ENCODE data around the gene DRD4.

The DRD4 gene

GRCh38 chr11:621838-622237 is 15.2 kb upstream of the DRD4 start:
- no peak for DNase-seq (ENCODE audit: low read depth in 2 of 2)

DNA sequence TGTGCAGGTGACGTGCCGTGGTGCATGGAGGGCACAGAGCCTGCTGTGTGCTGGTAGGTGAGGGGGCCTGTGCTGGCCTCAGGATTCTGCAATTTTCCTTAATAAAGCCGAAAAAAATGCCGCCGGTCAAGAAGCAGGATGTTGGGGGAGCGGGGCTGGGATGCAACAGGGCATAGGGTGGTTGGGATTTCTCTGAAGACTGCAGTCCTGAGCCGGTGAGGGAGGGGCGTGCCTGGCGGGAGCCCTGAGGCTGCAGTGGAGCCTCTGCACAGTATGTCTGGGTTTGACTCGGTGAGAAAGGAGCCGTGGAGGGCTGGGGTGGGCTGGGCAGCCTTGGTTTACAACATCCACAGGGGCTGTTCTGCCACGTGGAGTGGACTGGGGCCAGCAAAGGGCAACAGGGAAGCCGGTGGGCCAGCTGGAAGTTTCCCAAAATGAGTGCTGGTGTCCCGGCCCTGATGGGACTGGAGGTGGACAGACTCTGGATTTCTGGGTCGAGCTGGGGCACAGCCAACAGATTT is 13.7 kb upstream of the DRD4 start:
- DNase-seq (ENCODE audit: low read depth in 2 of 2): no peak

GRCh38 chr11:623999-624704 is 12.9 kb upstream of the DRD4 start:
- no peak for DNase-seq (ENCODE audit: low read depth in 2 of 2)

DNA sequence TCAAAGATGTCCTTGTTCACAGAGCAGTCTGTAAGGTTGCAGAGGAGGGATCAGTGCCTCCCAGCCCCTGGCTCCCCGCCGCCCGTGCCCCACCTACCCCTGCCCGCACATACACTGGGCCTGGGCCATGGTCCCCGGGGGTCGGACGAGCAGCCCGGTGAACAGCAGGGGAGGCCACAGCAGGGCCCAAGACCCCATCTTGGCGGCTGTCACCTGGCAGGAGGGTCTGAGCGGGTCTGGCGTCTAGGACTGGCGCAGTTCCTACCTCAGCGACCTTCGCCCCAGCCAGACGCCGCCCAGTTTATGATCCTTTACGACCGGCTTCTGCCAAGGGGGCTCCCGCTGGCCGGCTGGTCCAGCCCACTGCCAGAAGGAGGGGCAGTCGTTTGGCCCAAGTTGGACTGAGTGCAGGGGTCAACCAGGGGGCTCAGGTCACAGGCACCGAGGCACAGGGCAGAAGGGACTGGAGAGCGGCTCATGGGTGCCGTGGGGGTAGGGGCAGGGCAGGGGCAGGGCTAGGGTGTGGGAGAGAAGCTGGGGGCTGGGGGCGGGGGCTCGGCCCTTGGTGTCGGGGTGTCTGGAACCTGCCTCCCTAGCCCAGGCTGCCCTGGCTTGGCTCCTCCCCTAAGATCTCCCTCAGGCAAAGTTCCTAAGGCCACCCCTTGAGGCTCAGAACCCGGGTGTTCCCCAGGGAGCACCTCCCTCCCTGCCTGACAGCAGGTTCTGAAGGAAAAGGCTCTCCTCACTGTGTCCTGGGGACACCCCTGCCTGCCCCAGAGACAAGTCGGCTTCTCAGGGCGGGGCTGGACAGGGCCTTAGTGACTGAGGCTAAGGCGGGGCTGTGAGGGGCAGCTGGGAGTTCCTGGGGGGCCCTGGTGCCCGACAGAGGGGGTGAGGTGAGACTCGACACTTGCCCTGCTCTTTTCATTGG is 12.1 kb upstream of the DRD4 start, which contains the start of gene CDHR5:
TSS of gene CDHR5 (minus strand) at position 251 of the 931 bp plus-strand sequence. CDS start at position 198, 53 bp downstream.
- DNase-seq (ENCODE audit: low read depth in 2 of 2): no peak

DNA sequence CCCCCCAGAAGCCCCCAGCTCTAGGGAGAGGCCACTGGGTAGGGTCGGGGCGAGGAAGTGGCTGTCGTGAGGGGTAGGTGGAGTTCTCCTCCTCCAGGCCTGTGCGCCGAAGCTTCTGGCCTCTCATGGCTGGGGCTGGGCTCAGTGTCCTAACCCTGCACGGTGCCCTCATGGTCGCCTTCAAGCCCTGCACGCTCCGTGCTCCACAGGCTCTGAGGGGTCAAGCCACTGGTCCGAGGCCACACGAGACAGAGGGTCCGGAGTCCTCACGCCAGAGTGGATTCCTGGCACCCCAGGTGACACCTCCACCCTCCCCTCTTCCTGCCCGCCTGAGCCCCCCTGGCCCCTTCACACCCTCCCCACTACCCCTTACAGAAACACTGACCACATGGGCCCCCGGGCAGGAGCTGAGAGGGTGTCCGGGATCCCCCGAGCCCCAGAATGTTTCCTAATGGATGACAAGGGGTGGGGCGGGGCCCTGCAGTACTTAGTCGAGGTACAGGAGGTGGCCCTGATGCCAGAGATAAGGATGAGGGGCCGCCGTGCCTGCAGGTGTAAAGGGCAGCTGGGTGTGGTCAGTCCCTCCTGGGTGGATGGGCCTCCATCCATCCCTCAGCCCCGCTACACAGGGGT is 11.3 kb upstream of the DRD4 start:
- DNase-seq (ENCODE audit: low read depth in 2 of 2): no peak

DNA sequence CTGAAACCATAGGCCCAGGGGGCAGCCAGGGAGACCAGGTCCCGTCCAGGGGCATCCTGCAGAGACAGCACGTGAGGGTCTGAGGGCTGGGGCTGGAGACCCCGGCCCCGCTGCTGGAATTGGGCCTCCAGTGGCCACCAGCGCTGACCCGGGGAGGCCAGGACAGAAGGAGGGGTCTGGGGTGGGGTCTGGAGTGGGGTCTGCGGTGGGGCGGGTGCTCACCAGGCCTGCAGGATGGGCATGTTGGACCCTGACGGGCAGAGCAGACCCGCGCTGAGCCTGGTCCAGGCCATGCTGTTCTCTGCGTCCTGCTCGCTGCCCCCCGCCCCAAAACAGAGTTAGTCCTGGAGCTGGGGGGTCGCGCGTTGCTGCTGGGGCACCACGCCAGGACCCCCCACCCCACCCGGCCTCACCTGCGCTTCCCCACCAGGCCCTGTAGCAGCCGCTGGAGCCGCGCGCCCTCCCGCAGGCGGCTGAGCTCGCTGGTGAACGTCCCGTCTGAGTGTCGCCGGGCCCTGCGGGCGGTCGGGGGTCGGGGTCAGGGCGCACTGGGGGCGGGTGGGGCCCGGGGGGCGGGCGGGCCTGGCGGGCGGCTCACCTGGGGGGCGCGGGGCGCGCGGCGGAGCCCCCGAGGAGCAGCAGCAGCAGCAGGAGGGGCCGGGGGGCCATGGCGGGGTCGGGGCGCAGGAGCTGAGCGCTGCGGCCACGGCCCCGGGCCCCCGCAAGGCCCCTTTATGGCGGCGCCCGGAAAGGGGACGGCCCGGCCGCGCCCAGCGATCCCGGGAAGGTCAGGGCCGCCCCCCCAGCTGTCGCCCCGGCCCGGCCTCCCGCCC is 10.4 kb upstream of the DRD4 start, which contains the start of gene SCT:
TSS of gene SCT (minus strand) at position 707 of the 833 bp plus-strand sequence. CDS start at position 669, 38 bp downstream.
- DNase-seq (ENCODE audit: low read depth in 2 of 2): no peak

DNA sequence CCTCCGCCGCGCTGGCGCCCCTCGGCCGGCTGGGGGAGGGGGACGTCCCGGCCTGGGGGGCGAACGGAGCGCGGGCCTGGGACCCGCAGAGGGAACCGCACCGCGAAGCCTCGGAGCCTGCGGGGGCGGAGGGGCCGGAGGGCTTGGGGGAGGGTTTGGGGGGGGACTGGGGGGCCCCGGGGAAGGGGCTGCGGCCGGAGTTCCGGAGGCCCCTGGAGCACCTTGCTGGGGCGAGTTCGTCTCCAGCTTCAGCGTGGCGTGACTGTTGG is 9.8 kb upstream of the DRD4 start:
- DNase-seq (ENCODE audit: low read depth in 2 of 2): no peak

DNA sequence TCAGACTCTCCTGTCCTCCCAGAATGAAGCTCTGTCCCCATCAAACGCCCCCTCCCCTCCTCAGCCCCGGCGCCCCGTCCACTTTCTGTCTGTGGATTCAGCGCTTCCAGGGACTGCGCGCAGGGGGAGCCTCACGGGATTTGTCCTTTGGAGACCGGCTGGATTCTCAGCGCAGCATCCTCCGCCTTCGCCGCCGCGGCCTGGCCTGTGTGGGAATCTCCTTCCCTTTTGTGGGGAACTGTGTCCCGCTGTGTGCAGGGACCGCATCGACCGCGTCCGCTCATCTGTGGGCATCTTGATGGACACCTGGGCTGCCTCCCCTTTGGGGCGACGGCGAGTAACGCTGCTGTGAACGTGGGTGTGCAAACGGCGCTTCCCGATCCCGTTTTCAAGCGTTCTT is 9.0 kb upstream of the DRD4 start:
- DNase-seq (ENCODE audit: low read depth in 2 of 2): no peak

DNA sequence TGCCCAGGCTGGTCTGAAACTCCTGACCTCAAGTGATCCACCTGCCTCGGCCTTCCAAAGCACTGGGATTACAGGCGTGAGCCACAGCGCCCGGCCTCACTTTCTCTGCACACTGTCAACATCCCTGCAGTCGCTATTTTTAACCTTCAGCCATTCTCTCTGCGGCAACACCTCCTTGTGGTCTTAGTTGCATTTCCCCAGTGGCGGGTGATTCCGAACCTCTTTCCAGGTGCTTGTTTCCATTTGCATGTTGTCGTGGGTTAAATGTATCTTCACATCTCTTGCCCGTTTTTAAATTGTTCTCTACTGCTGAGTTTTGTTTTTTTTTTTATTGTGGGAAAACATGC is 7.9 kb upstream of the DRD4 start:
- DNase-seq (ENCODE audit: low read depth in 2 of 2): no peak

GRCh38 chr11:630871-631270 is 6.2 kb upstream of the DRD4 start:
- DNase-seq (ENCODE audit: low read depth in 2 of 2): no peak

- no peak for DNase-seq (ENCODE audit: low read depth in 2 of 2)
Measured at GRCh38 chr11:635945-636510, 1.0 kb upstream of the DRD4 start.

DNA sequence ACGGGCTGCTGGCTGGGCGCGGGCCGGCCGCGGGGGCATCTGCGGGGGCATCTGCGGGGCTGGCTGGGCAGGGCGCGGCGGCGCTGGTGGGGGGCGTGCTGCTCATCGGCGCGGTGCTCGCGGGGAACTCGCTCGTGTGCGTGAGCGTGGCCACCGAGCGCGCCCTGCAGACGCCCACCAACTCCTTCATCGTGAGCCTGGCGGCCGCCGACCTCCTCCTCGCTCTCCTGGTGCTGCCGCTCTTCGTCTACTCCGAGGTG is 194 bp downstream of the DRD4 start:
- DNase-seq (ENCODE audit: low read depth in 2 of 2): no peak

DNA sequence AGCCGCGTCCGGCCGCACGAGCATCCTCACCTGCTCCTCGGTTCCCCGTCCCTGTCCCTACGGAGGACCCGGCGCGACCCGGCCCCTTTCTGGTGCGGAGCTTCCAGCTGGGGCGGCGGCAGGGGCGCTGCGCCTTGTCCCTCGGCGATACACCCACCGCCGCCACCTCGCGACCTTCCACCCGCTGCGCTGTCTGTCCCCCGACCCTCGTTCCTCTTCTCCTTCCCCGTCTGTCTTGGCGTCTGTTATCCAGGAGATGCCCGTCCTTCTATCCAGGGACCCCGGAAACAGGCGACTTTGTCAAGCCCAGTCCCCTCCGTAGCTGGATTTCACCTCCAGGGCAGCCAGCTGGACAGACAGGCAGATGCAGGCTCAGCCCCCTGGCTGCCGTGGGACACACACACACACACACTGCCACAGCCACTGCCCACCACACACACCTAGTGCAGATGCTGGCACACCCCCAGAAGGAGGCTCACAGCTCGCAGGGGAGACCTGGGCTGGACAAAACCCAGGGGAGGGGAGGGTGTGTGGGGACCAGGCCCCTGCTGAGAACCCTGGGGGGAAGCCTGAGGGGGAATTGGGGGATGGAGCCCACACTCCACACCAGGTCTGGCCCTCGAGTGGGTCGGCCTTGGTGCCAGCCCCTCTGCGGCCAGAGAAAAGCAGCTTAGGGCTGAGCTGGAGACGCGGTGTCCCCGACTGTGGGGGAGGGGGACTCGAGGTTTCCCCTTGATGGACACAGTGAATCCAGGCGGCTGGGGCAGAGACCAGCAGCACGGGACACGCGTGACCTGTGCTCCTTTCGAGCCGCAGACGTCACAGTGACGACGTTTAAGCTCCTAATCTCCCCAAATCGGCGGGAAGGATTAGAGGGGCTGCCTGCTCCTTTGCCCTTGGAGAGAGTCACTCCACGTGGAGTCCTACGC is 788 bp downstream of the DRD4 start:
- DNase-seq (ENCODE audit: low read depth in 2 of 2): no peak

DNA sequence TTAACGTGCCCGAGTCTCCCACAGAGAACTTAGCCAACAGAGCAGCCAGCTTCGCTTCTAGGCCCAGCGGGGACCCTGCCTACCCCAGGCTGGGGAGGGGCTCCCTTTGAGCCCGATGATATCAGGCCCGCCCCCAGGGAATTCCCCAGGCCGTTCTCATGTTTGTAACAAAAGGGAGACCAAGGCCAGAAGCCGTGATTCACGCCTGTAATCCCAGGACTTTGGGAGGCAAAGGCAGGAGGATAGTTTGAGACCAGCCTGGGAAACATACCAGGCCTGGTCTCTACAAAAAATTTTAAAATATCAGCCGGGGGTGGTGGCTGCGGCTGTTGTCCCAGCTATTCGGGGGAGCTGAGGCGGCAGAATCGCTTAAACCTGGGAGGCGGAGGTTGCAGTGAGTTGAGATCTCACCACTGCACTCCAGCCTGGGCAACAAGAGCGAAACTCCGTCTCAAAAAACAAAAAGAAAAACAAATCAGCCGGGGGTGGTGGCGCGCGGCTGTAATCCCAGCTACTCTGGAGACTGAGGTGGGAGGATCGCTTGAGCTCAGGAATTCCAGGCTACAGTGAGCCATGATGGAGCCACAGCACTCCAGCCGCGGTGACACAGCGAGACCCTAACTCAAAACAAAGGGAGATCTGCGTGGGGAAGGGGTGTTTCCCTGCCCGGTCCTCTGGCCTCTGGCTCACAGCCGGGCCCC is 1.7 kb downstream of the DRD4 start:
- no peak for DNase-seq (ENCODE audit: low read depth in 2 of 2)

GRCh38 chr11:639332-639955 is 2.4 kb downstream of the DRD4 start:
- no peak for DNase-seq (ENCODE audit: low read depth in 2 of 2)

- no peak for DNase-seq (ENCODE audit: low read depth in 2 of 2)
Measured at GRCh38 chr11:640021-640706, 3.1 kb downstream of the DRD4 start.

DNA sequence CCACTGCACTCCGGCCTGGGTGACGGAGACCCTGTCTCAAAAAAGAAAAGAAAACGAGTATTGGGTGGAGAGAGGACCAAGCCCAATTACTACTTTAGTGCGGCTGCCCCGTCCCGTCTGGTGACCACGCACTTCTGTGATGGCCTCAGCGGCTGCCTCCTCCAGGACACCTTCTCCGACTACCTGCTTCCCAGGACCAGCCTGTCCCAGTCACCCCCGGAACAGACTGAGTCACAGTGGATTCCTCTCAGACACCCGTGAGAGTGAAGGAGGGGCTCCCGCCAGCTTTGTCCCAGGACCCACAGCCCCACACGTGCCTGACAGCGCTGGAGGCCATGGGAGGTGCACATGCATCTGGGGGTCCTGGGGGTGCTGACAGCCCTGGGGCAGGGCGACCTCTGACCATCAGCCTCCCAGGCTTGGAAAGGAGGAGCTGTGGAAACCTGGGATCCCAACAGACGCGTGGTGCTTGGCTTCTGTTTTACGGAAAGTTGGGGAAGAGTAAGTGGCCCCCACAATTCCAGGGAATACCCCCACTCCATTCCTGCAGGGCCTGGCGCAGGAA is 4.8 kb downstream of the DRD4 start:
- no peak for DNase-seq (ENCODE audit: low read depth in 2 of 2)

DNA sequence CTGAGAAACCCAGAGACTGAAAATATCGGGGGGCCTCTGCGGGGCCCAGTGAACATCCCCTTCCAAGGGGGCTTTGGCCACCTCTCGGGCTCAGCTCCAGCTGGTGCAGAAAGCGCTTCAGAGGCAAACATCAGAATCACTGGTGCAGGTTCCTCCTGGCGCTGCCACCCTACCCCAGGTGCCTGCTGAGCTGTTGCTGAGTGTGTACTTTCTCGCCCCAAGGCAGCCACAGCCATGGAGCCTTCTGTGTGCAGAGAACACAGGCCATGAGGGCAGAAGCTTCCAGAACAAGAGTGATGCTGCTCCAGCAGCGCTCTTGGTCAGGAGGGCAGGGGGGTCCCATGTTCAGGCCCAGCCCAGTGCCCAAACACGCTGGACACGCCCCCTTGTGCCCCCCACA is 6.3 kb downstream of the DRD4 start:
- no peak for DNase-seq (ENCODE audit: low read depth in 2 of 2)
